ENCODE measurements around the gene LRMDA. TPM values are rescaled to one million over a fixed set of nuclear protein-coding genes. Genes with fewer than 3 reads are reported as not detected.

Gene LRMDA
- total RNA-seq, 1 donor from 2014 or later, result 2.1 TPM

DNA sequence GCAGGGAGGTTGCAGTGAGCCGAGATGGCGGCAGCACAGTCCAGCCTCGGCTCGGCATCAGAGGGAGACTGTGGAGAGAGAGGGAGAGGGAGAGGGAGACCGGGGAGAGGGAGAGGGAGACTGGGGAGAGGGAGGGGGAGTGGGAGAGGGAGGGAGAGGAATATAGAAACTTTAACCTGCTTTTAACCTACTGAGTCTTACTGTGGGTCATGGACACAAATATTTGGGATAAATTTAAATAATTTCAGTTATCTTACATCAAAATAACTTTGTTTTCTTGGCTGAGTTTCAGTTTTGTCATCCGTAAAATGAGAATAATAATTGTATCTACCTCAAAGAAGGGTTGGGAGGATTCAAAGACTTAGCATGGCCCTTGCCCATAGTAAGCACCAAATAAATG lies 319.8 kb downstream of the LRMDA start:
- DNase-seq, result no peak
- no peaks in the 10 kb centered on the region for H3K27me3 Mint-ChIP-seq (ENCODE audit: unreplicated experiment)
- no peak overlapping the region for H3K4me3 Mint-ChIP-seq (ENCODE audit: unreplicated experiment)
- H3K9me3 Mint-ChIP-seq (ENCODE audit: unreplicated experiment), result peaks cover 3% of the 10 kb centered on the region
- no peak overlapping the region for H3K27ac Mint-ChIP-seq (ENCODE audit: unreplicated experiment)
- TF ChIP-seq, protein P1, sequence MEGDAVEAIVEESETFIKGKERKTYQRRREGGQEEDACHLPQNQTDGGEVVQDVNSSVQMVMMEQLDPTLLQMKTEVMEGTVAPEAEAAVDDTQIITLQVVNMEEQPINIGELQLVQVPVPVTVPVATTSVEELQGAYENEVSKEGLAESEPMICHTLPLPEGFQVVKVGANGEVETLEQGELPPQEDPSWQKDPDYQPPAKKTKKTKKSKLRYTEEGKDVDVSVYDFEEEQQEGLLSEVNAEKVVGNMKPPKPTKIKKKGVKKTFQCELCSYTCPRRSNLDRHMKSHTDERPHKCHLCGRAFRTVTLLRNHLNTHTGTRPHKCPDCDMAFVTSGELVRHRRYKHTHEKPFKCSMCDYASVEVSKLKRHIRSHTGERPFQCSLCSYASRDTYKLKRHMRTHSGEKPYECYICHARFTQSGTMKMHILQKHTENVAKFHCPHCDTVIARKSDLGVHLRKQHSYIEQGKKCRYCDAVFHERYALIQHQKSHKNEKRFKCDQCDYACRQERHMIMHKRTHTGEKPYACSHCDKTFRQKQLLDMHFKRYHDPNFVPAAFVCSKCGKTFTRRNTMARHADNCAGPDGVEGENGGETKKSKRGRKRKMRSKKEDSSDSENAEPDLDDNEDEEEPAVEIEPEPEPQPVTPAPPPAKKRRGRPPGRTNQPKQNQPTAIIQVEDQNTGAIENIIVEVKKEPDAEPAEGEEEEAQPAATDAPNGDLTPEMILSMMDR (IDR thresholded peaks at IDR 0.05; ENCODE audit: partially characterized antibody, unreplicated experiment), result no peak
- H3K36me3 Mint-ChIP-seq (ENCODE audit: unreplicated experiment), result no peaks in the 10 kb centered on the region
- H3K4me1 Mint-ChIP-seq (ENCODE audit: low read depth, unreplicated experiment), result peaks cover 2% of the 10 kb centered on the region

DNA sequence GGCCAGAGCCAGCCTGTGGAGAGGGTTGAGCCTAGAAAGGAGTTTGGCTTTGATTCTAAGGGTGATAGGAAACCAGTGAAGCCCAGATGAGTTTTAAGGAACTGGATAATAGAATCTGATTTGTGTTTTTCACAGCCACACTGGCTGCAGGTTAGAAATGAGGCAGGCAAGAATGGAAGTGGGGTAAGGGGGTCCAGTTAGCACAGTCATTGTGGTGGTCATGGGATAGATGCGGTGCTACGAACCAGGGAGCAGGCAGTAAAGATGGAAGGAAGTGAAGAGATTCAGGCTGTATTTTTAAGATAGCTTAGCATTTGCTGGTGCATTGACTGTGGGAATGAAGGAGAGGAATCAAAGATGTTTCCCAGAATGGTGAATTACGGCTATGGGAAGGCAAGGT lies 322.2 kb downstream of the LRMDA start:
- TF ChIP-seq, protein P1 (IDR thresholded peaks at IDR 0.05; ENCODE audit: partially characterized antibody, unreplicated experiment), result no peak
- Mint-ChIP-seq H3K4me3 (ENCODE audit: unreplicated experiment) (no peak overlapping the region), H3K27me3 (ENCODE audit: unreplicated experiment) (no peaks in the 10 kb centered on the region), H3K36me3 (ENCODE audit: unreplicated experiment) (no peaks in the 10 kb centered on the region), H3K27ac (ENCODE audit: unreplicated experiment) (no peak overlapping the region), H3K9me3 (ENCODE audit: unreplicated experiment) (peaks cover 3% of the 10 kb centered on the region), H3K4me1 (ENCODE audit: low read depth, unreplicated experiment) (peaks cover 2% of the 10 kb centered on the region)
- no peak for DNase-seq

DNA sequence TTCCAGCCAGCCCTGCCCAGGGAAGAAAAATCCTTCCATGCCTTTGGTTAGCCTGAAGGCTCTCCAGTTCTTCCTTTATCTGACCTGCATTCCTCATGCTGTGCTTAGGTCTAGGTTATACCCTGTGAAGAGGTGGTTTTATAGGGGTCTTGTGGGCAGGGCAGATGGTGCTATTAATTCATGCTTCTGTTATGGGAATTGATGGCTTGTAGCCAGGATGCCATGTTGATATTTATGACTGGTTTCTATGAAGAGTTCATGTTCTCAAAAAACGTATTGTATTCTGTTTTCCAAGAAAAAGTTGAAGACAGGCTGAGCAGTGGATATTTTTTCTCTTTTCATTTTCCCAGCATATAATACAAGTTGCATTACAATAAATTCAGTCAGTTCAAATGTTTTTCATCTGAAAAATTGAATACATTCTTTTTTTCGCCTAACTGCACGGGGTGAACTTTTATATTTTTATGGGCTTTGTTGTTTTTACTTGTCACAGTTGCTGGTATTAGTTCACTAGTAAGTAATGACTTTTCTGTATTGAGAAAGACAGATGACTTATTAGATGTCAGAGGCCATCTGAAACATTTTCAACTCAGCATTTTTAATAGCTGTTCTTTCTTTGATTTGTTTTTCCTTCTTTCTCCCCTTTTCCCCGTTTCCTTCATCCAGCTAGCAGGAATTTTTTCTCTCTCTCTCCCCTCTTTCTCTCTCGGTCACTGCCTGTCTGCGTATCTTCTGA lies 322.8 kb downstream of the LRMDA start:
- no peak overlapping the region for H3K4me3 Mint-ChIP-seq (ENCODE audit: unreplicated experiment)
- H3K27me3 Mint-ChIP-seq (ENCODE audit: unreplicated experiment), result no peaks in the 10 kb centered on the region
- no peak overlapping the region for H3K27ac Mint-ChIP-seq (ENCODE audit: unreplicated experiment)
- no peak for DNase-seq
- TF ChIP-seq, protein P1 (IDR thresholded peaks at IDR 0.05; ENCODE audit: partially characterized antibody, unreplicated experiment), result no peak
- H3K9me3 Mint-ChIP-seq (ENCODE audit: unreplicated experiment), result peaks cover 3% of the 10 kb centered on the region
- no peaks in the 10 kb centered on the region for H3K36me3 Mint-ChIP-seq (ENCODE audit: unreplicated experiment)
- peaks cover 2% of the 10 kb centered on the region for H3K4me1 Mint-ChIP-seq (ENCODE audit: low read depth, unreplicated experiment)

DNA sequence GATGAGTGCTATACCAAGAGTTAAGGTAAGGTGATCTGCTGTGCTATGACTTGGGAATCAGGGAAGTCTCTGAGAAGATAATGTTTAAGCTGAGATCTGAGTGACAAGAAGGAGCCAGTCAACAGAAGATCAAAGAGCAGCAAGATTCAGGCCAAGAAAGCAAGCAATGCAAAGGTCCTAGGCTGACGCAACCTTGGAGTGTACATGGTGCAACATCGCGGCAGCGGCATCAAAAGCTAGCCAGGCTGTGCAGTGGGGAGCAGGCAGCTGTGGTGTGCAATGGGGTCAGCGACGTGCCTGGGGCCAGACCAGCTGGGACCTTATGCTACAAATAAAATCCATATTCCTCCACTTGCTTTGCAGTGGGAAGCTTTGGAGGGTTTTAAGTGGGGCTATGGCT lies 324.1 kb downstream of the LRMDA start:
- TF ChIP-seq, protein P1 (IDR thresholded peaks at IDR 0.05; ENCODE audit: partially characterized antibody, unreplicated experiment), result no peak
- H3K4me3 Mint-ChIP-seq (ENCODE audit: unreplicated experiment), result no peak overlapping the region
- H3K36me3 Mint-ChIP-seq (ENCODE audit: unreplicated experiment), result no peaks in the 10 kb centered on the region
- H3K9me3 Mint-ChIP-seq (ENCODE audit: unreplicated experiment), result peaks cover 5% of the 10 kb centered on the region
- no peak overlapping the region for H3K27ac Mint-ChIP-seq (ENCODE audit: unreplicated experiment)
- DNase-seq, result no peak
- H3K27me3 Mint-ChIP-seq (ENCODE audit: unreplicated experiment), result peaks cover 2% of the 10 kb centered on the region
- peaks cover 4% of the 10 kb centered on the region for H3K4me1 Mint-ChIP-seq (ENCODE audit: low read depth, unreplicated experiment)

DNA sequence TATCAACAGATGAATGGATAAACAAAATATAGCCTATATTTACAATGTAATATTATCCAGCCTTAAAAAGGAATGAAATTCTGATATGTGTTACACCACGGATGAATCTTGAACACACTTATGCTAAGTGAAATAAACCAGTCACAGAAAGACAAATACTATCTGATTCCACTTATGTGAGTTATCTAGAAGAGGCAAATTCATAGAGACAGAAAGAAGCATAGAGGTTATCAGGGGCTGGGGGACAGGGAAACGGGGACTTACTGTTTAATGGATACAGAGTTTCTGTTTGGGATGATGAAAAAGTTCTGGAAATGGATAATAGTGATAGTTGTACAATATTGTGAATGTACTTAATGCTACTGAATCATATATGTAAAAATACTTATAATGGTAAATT lies 329.9 kb downstream of the LRMDA start:
- Mint-ChIP-seq H3K9me3 (ENCODE audit: unreplicated experiment) (peaks cover 4% of the 10 kb centered on the region), H3K36me3 (ENCODE audit: unreplicated experiment) (no peaks in the 10 kb centered on the region), H3K4me1 (ENCODE audit: low read depth, unreplicated experiment) (peaks cover 3% of the 10 kb centered on the region), H3K27me3 (ENCODE audit: unreplicated experiment) (peaks cover 5% of the 10 kb centered on the region), H3K27ac (ENCODE audit: unreplicated experiment) (no peak overlapping the region), H3K4me3 (ENCODE audit: unreplicated experiment) (no peak overlapping the region)
- TF ChIP-seq, protein P1 (IDR thresholded peaks at IDR 0.05; ENCODE audit: partially characterized antibody, unreplicated experiment), result no peak
- DNase-seq, result no peak
